ENCODE measurements around the gene FHIT. TPM values are rescaled to one million over a fixed set of nuclear protein-coding genes. Genes with fewer than 3 reads are reported as not detected.

The FHIT gene
- total RNA-seq, 1 experiment from 2014 or later = 0.10 TPM

GRCh38 chr3:60501314-60501713 lies 749.9 kb downstream of the FHIT start:
- no peak for DNase-seq (ENCODE audit: low spot score)

DNA sequence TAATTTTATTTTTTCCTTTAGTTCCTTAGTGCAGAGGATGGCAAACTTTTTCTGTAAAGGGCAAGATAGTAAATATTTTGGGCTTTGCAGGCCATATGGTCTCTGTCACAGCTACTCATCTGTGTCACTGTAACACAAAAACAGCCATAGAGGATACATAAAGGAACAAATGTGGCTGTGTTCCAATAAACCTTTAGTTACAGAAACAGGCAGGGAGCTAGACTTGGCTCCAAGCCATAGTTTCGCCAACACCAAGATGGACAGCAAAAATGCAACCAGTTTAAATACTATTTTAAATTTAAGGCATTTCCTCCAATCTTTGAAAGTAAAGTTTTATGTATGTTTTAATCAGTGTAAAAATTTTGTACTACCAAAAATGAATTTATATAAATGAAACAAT lies 753.4 kb downstream of the FHIT start:
- no peak for DNase-seq (ENCODE audit: low spot score)

DNA sequence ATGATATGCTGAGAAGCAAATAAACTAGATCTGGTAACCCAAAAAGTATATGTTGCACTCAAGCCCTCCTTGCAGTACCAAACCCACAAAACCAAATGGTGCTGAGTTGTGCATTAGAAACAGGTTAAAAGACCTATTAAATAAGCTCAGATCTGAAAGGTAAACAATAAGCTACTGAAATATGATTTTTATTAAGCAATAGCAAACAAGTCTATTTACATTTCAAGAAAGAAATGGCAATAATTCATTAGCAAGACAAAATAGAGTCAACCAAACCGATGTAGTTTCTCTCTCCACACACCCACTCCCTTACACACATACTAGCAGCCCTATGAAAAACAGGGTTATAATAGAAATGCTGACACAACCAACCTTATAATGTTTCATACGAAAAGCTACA lies 760.3 kb downstream of the FHIT start:
- no peak for DNase-seq (ENCODE audit: low spot score)

GRCh38 chr3:60475096-60475495 lies 776.2 kb downstream of the FHIT start:
- no peak for DNase-seq (ENCODE audit: low spot score)

GRCh38 chr3:60469481-60469880 lies 781.8 kb downstream of the FHIT start:
- DNase-seq (ENCODE audit: low spot score) = no peak

- DNase-seq (ENCODE audit: low spot score) = no peak
These were observed 787.6 kb downstream of the FHIT start for GRCh38 chr3:60463685-60464084.

- no peak for DNase-seq (ENCODE audit: low spot score)
These were observed 790.0 kb downstream of the FHIT start for GRCh38 chr3:60461267-60461666.

GRCh38 chr3:60456180-60456579 lies 795.1 kb downstream of the FHIT start:
- no peak for DNase-seq (ENCODE audit: low spot score)

GRCh38 chr3:60453326-60453725 lies 797.9 kb downstream of the FHIT start:
- DNase-seq (ENCODE audit: low spot score) = no peak

- no peak for DNase-seq (ENCODE audit: low spot score)
These were observed 802.6 kb downstream of the FHIT start for GRCh38 chr3:60448696-60449095.

DNA sequence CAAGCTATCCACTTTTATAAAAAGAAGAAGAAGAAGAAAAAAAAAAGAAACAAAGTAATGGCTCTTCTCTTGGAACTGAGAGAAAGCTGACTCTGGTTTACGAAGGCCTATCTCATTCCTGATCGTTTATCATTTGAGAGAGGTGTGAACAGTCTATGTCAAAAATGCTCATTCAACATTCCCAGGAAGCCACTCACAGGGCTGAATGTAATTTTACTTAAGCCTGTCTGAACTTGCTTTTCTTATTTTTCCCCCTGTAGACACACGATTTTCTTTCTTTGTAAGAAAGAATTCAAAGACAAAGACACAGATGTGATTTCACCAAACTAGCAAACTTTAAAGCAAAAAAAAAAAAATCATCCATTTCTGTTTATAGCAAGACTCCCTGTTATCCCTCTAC lies 805.8 kb downstream of the FHIT start:
- DNase-seq (ENCODE audit: low spot score) = no peak

DNA sequence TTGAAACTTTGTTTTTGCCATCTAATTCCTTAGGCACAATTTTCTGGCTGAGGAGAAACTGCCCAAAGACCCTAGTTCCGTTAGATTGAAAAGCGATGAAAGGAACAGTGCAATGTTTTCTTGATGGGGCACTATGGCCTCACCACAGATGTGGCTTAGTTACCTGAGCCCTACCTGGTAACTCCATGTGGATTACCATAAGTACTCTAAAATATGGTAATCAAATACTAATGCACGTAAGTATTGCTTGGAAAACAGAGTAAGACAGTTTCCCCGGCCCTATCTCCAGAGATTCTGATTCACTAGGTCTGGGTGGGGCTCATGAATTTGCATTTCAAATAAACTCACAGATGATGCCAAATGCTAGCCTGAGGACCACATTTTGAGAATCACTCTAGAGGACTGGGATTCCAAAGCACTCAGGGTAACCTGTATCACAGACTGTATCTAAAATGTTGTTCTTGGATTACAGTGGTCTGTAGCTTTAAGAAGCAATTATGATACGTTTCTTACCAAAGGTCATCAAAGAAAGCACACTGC lies 806.3 kb downstream of the FHIT start:
- DNase-seq (ENCODE audit: low spot score) = no peak

- no peak for DNase-seq (ENCODE audit: low spot score)
These were observed 810.4 kb downstream of the FHIT start for GRCh38 chr3:60440869-60441268.

- DNase-seq (ENCODE audit: low spot score) = no peak
These were observed 815.2 kb downstream of the FHIT start for GRCh38 chr3:60435941-60436650.

DNA sequence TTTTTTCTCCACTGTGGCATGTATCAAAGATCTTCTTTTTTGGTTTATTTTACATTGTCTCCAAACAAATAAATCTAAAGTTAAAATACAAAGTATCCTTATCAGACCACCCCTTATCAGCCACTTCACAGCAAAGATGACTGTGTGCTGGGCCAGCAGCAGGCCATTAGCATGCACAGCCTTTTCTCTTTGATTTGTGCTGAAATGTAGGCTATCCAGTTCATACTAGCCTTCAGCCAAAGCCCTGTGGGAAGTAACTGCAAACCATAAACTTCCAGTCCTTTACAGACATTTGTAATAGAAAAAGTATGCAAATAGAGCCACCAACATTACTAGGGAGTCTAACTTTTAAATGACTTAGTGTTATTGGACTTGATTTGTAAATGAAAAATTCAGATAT lies 816.3 kb downstream of the FHIT start:
- no peak for DNase-seq (ENCODE audit: low spot score)

GRCh38 chr3:60434323-60434722 lies 816.9 kb downstream of the FHIT start:
- DNase-seq (ENCODE audit: low spot score) = no peak

DNA sequence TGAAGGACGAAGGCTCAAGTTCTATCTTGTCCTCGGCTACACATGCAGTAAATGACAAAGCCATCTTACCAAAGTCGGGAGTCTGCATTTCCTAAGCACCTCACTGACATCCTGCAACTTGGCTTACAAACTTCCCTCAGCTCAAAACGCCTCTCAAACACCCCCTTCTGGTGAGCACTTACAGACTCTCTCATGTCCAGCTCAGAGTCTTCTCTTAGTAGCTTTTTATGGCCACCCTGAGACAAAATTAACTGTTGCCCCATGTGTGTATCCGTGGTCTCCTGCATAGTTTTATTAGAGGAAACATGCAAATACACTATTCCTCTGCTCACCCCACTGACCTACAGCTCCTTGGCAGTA lies 819.7 kb downstream of the FHIT start:
- DNase-seq (ENCODE audit: low spot score) = no peak

- DNase-seq (ENCODE audit: low spot score) = no peak
These were observed 821.0 kb downstream of the FHIT start for GRCh38 chr3:60430205-60430604.

GRCh38 chr3:60427109-60427508 lies 824.1 kb downstream of the FHIT start:
- no peak for DNase-seq (ENCODE audit: low spot score)

- DNase-seq (ENCODE audit: low spot score) = no peak
These were observed 826.3 kb downstream of the FHIT start for GRCh38 chr3:60424942-60425341.

GRCh38 chr3:60424034-60424433 lies 827.2 kb downstream of the FHIT start:
- no peak for DNase-seq (ENCODE audit: low spot score)

GRCh38 chr3:60423556-60423955 lies 827.7 kb downstream of the FHIT start:
- DNase-seq (ENCODE audit: low spot score) = no peak

DNA sequence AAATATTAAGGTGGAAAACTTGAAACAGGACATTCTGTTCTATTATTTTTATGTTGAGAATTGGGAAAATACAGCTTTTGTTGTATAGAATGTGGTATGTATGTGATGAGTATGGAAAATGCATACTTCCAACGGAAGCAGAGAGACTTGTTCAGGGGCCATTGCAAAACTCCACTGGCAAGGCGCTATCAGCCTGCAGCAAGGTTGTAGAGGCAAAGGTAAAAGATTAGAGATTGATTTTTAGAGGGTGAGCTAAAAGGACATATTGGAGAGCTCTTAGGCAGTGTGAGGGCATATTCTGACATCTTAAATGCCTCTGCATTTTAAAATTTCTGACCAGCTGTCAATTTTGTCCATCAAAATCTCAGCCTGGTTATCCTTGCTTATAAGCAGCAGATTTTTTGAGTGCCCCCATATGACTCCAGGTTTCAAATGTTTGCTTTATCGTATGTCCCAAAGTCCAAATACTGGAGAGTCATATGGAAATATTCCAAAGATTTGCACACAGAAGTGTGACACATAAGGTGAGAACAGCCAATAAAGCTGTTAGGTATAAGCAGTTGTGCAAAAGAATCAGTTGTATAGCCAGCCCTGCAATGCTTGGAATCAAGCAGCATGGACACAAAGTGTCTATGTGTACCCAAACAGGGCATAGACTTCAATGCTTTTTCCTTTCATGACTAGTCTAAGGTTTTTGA lies 829.4 kb downstream of the FHIT start:
- no peak for DNase-seq (ENCODE audit: low spot score)

Data from A172 (cell line).